GM12878 (cell line): ENCODE data around the gene S100A11. TPM values are rescaled to one million over a fixed set of nuclear protein-coding genes. Genes with fewer than 3 reads are reported as not detected.

Experiments used
- ATAC-seq: fragments of 200-7000 bp; cut with Tn5 transposase; 3 replicates; pipeline ENCODE4 v1.9.1; 2020; ENCODE audit warnings: mild to moderate bottlenecking, moderate library complexity
- BruUV-seq: library from RNA; stranded (reverse); fragments of 400-500 nt; replicated peaks from 2 replicates; lab custom pipeline; 2021; lab: Mats Ljungman, UMichigan
- CTCF ChIA-PET: fragments of 300-600 bp; sonication (Branson Sonifier 250); formaldehyde crosslinking; extraction: SDS; loops from one replicate; lab custom pipeline; 2021; ENCODE audit warnings: inconsistent platforms; lab: Yijun Ruan, JAX
- POLR2A ChIA-PET: fragments of 350-600 bp; formaldehyde crosslinking; extraction: SDS; loops from one replicate; lab custom pipeline; 2021; ENCODE audit warnings: inconsistent platforms; lab: Charles Lee
- RAD21 ChIA-PET: fragments of 300-600 bp; sonication (Branson Sonifier 250); formaldehyde crosslinking; loops from one replicate; lab custom pipeline; 2023; ENCODE audit warnings: antibody characterized with exemption; ENCODE audit not compliant: unreplicated experiment; lab: Charles Lee
- SMC1A ChIA-PET: fragments of 300-600 bp; sonication (Branson Sonifier 250); formaldehyde crosslinking; loops from one replicate; lab custom pipeline; 2023; ENCODE audit not compliant: unreplicated experiment, uncharacterized antibody; lab: Charles Lee
- DNase-seq: peaks from one replicate; pipeline ENCODE4 v3.0.0-alpha.2; 2011; ENCODE audit warnings: low read depth, low spot score
- FAIRE-seq: peaks from 3 replicates; lab custom pipeline; 2011; peaks lifted over from hg19 to GRCh38; lab: Jason Lieb, UNC
- H2AFZ ChIP-seq: 2 replicates; pipeline ENCODE4 v1.6.0; 2011; ENCODE audit warnings: low read depth, low read length, control low read depth; ENCODE audit not compliant: control insufficient read depth
- H3K27ac ChIP-seq: 2 replicates; pipeline ENCODE4 v1.5.1; 2011; ENCODE audit warnings: control low read depth; ENCODE audit not compliant: control insufficient read depth, insufficient read depth
- H3K27me3 ChIP-seq, 2 experiments: replicated peaks in 1 of 2; 2 replicates each; pipeline versions ENCODE4 v1.6.0 to v1.6.1; 2011; ENCODE audit warnings: low read length in 1 of 2; ENCODE audit not compliant: control insufficient read depth in 2 of 2, insufficient read depth in 2 of 2
- H3K36me3 ChIP-seq, 2 experiments: 2 replicates each; pipeline ENCODE4 v1.5.1; 2011; ENCODE audit warnings: low read length in 1 of 2; ENCODE audit not compliant: control insufficient read depth in 2 of 2, insufficient read depth in 2 of 2
- H3K4me1 ChIP-seq: 2 replicates; pipeline ENCODE4 v1.6.1; 2011; ENCODE audit warnings: mild to moderate bottlenecking, low read length, moderate library complexity, mixed read lengths; ENCODE audit not compliant: control insufficient read depth, insufficient read depth
- H3K4me2 ChIP-seq: 2 replicates; pipeline ENCODE4 v1.6.0; 2011; ENCODE audit warnings: control low read depth; ENCODE audit not compliant: control insufficient read depth, insufficient read depth
- H3K4me3 ChIP-seq: fragments of 200-600 bp; sonication (generic); 2 replicates; pipeline ENCODE4 v1.5.1; 2016
- H3K79me2 ChIP-seq: 2 replicates; pipeline ENCODE4 v1.6.0; 2011; ENCODE audit warnings: low read length; ENCODE audit not compliant: control insufficient read depth, insufficient read depth
- H3K9ac ChIP-seq: 2 replicates; pipeline ENCODE4 v1.8.0; 2011; ENCODE audit warnings: low read length, control low read depth, mixed read lengths; ENCODE audit not compliant: control insufficient read depth, insufficient read depth
- H3K9me3 ChIP-seq: replicated peaks from 3 replicates; pipeline ENCODE4 v1.5.1; 2011; ENCODE audit warnings: mild to moderate bottlenecking, low read length; ENCODE audit not compliant: control insufficient read depth, insufficient read depth
- H4K20me1 ChIP-seq: 2 replicates; pipeline ENCODE4 v1.6.0; 2011; ENCODE audit not compliant: control insufficient read depth, insufficient read depth
- ELK1 ChIP-seq: IDR thresholded peaks from 2 replicates; pipeline ENCODE4 v1.6.1; 2012; ENCODE audit warnings: low read depth, low read length, improper control_type of control experiment
- PAX8 ChIP-seq: fragments of 450-650 bp; IDR thresholded peaks from 2 replicates; pipeline ENCODE4 v1.6.1; 2017; ENCODE audit warnings: mild to moderate bottlenecking, moderate library complexity
- POU2F2 ChIP-seq: IDR thresholded peaks from 3 replicates; pipeline ENCODE4 v1.6.1; 2011; ENCODE audit warnings: low read depth, mild to moderate bottlenecking, low read length, borderline replicate concordance
- SMAD1 ChIP-seq: fragments of 450-650 bp; IDR thresholded peaks from 2 replicates; pipeline ENCODE4 v1.6.1; 2018; ENCODE audit warnings: mild to moderate bottlenecking, low read depth; ENCODE audit not compliant: partially characterized antibody
- SREBF1 ChIP-seq: IDR thresholded peaks from 2 replicates; pipeline ENCODE4 v1.6.1; 2012; ENCODE audit warnings: mild to moderate bottlenecking, low read length
- ZNF24 ChIP-seq: fragments of 450-650 bp; IDR thresholded peaks from 2 replicates; pipeline ENCODE4 v1.6.1; 2017; ENCODE audit warnings: antibody characterized with exemption, mild to moderate bottlenecking
- WGBS: methylation state at CpG from one replicate; pipeline ENCODE4 v1.1.6; 2016; ENCODE audit warnings: low lambda C conversion rate; ENCODE audit not compliant: insufficient replicate concordance, insufficient coverage; ENCODE audit errors: missing lambda C conversion rate; 5-methylcytosine and 5-hydroxymethylcytosine counted together
- in situ Hi-C: fragments of 300-500 bp; cut with MboI; formaldehyde crosslinking; loops from 9 replicates; pipeline ENCODE4 v1.14.3; 2018; ENCODE audit warnings: mixed read lengths
- intact Hi-C: fragments of 100-400 bp; cut with micrococcal nuclease; formaldehyde crosslinking; loops from one replicate; pipeline ENCODE4 v1.14.2; 2022; ENCODE audit not compliant: unreplicated experiment
- polyA plus RNA-seq, 11 experiments: library from polyadenylated mRNA; depleted of rRNA in 4 of 11; unstranded in 6 of 11; stranded (reverse) in 5 of 11; fragments of >200 nt; fragmentation: Nextera tagmentation in 4 of 11; fragmentation: Illumina TruSeq in 1 of 11; extraction: Ambion mirVana in 4 of 11; extraction: Trizol in 1 of 11; gene quantifications; 1 replicate in 1 of 11; 2 replicates in 10 of 11; pipeline versions ENCODE4 v1.2.1 to v1.2.3, GENCODE V29; 2011 to 2016; ENCODE audit warnings: inconsistent platforms in 2 of 11, missing spikeins in 2 of 11, low read depth in 1 of 11
- total RNA-seq, 4 experiments: library from RNA; depleted of rRNA in 3 of 4; stranded (reverse); fragments of >200 nt in 3 of 4; fragmentation: Illumina TruSeq in 1 of 4; extraction: Trizol in 1 of 4; gene quantifications; 2 replicates each; pipeline versions ENCODE4 v1.2.1 to v1.2.3, GENCODE V29; 2013 to 2021

Gene S100A11
- total and polyA plus RNA-seq, 10 of the 15 experiments (the other 5 are each of a cell fraction or from before 2014, with no cell fraction given): 9.0 to 134 (median 62.7) TPM

DNA sequence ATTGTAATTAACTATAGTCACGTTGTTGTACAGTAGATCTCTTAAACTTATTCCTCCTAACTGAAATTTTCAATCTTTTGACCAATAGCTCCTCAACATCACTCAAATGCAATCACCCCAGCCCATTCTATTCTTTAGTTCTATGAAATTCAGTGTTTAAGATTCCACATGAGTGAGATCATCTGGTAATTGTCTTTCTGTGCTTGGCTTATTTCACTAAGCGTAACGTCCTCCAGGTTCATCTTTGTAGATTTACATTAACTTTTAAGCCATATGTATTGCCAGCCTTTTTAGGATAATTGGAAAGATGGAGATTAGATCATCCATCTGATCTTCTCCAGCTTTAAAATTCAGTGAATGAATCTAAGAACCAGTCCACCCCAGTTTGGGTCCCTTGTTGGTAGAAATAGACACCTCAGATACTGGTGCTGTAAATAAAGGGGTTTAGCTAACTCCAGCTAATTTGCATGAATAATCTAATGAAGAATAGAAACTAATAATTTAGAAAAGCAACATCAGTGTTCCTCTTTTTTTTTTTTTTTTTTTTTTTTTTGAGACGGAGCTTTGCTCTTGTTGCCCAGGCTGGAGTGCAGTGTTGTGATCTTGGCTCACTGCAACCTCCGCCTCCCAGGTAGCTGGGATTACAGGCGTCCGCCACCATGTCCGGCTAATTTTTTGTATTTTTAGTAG, 50.2 kb downstream of the S100A11 start:
- FAIRE-seq: no peak
- BruUV-seq: no TSS peak
- no peak overlapping the region for H2AFZ ChIP-seq
- no peaks in the 10 kb centered on the region for H4K20me1 ChIP-seq
- peaks cover 15% of the 10 kb centered on the region; the same call in 1 of the 2 replicates for H3K4me1 ChIP-seq
- H3K9me3 ChIP-seq: no peaks in the 10 kb centered on the region
- intact Hi-C loops: no loop called here
- SMC1A ChIA-PET: interaction anchor here (1.1 to 1.3 kb wide), 2 partner anchors 13 to 52 kb away, joined by 4 read pairs; no protein-coding TSS in a partner anchor
- RAD21 ChIA-PET: no interaction called here
- no peaks in the 10 kb centered on the region for H3K79me2 ChIP-seq
- CTCF ChIA-PET: interaction anchor here (0.6 to 6.2 kb wide), 4 partner anchors 9 to 1599 kb away, joined by 4 to 49 read pairs (median 6); no protein-coding TSS in a partner anchor
- H3K4me2 ChIP-seq: no peak overlapping the region
- no peak for ATAC-seq
- DNase-seq: no peak
- peaks cover 3 to 12% of the 10 kb centered on the region in 2 experiments; a peak in 3 of 4 replicates for H3K27me3 ChIP-seq
- H3K9ac ChIP-seq: no peak overlapping the region
- POLR2A ChIA-PET: interaction anchor here (0.6 kb wide), 2 partner anchors 235 to 522 kb away, joined by 3 to 5 read pairs; no protein-coding TSS in a partner anchor
- TF ChIP-seq SMAD1 (no peak), SREBF1 (no peak), PAX8 (no peak), ELK1 (no peak)
- in situ Hi-C loops: no loop called here
- no peaks in the 10 kb centered on the region for H3K36me3 ChIP-seq
- H3K27ac ChIP-seq: no peak overlapping the region
- 68% methylated on average over 7 of the region's 8 CpGs for WGBS
- no peak overlapping the region for H3K4me3 ChIP-seq

DNA sequence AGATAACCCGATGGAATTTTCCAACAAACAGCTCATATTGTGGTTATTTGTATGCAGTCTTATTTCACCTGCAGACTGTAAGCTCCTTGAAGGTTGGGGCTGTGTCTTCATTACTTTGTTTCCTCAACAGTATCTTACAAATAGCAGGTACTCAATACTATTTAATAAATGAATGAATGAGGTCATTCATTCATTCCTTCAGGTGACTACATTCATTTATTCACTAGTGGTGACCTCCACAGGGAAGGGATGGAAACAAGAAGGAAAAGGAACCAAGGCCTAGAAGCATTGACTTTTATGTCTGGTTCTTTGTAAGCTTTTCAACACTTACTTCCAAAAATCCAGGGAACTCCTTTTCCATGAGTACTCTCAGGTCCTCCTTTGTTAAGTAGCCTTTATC, 51.0 kb downstream of the S100A11 start:
- RAD21 ChIA-PET: no interaction called here
- H3K9me3 ChIP-seq: no peaks in the 10 kb centered on the region
- peaks cover 3 to 7% of the 10 kb centered on the region in 2 experiments; a peak in 3 of 4 replicates for H3K27me3 ChIP-seq
- H4K20me1 ChIP-seq: no peaks in the 10 kb centered on the region
- peaks cover 15% of the 10 kb centered on the region; the same call in 1 of the 2 replicates for H3K4me1 ChIP-seq
- no peak overlapping the region for H3K27ac ChIP-seq
- ATAC-seq: no peak
- SMC1A ChIA-PET: interaction anchor here (0.9 to 1.5 kb wide), 4 partner anchors 9 to 50 kb away, joined by 4 to 7 read pairs (median 5); no protein-coding TSS in a partner anchor
- no peak overlapping the region for H3K9ac ChIP-seq
- TF ChIP-seq ZNF24 (peak; percentile 19; the same call in 1 of the 2 replicates), POU2F2 (no peak)
- in situ Hi-C loops: no loop called here
- DNase-seq: no peak
- no peak overlapping the region for H2AFZ ChIP-seq
- no peak overlapping the region for H3K4me2 ChIP-seq
- no peak overlapping the region for H3K4me3 ChIP-seq
- H3K36me3 ChIP-seq: no peaks in the 10 kb centered on the region
- no peak for FAIRE-seq
- POLR2A ChIA-PET: no interaction called here
- no peaks in the 10 kb centered on the region for H3K79me2 ChIP-seq
- no TSS peak for BruUV-seq
- CTCF ChIA-PET: interaction anchor here (0.7 to 6.2 kb wide), 5 partner anchors 10 to 53 kb away, joined by 3 to 49 read pairs (median 6); no protein-coding TSS in a partner anchor
- intact Hi-C loops: no loop called here
- WGBS: 0% methylated on average over 1 of the region's 1 CpG
